Placental pericyte (primary cell): ENCODE measurements around the gene MAGEC3. TPM values are rescaled to one million over a fixed set of nuclear protein-coding genes. Genes with fewer than 3 reads are reported as not detected.

ENCODE experiments used
- total RNA-seq: library from RNA; depleted of rRNA; stranded (reverse); fragments of >200 nt; gene quantifications from 2 replicates; pipeline ENCODE4 v1.2.3, GENCODE V29; 2012

MAGEC3 gene, protein sequence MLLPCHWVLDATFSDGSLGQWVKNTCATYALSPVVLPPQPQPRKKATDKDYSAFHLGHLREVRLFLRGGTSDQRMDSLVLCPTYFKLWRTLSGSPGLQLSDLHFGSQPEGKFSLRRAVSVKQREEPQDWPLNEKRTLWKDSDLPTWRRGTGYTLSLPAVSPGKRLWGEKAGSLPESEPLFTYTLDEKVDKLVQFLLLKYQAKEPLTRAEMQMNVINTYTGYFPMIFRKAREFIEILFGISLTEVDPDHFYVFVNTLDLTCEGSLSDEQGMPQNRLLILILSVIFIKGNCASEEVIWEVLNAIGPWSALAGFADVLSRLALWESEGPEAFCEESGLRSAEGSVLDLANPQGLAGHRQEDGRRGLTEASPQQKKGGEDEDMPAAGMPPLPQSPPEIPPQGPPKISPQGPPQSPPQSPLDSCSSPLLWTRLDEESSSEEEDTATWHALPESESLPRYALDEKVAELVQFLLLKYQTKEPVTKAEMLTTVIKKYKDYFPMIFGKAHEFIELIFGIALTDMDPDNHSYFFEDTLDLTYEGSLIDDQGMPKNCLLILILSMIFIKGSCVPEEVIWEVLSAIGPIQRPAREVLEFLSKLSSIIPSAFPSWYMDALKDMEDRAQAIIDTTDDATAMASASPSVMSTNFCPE
- total RNA-seq = not detected in 2 replicates

DNA sequence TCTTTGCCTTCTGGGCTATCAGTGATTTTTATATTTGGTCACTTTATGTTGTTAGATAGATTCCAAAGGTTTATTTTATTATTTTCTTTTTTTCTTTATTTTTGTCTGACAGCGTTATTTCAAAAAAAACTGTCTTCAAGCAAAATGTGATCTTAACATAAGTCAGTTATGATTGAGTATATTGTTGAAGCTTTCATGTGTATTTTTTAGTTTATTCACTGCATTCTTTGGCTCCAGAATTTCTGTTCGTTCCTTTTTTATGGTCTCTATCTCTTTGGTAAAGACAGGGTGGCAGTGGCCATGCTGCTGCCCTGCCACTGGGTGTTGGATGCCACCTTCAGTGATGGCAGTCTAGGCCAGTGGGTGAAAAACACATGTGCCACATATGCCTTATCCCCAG, at the start of gene MAGEC3:
Gene MAGEC3 (plus strand): TSS at position 301 of the 400 bp plus-strand sequence. CDS start 0 bp downstream, at position 301.

DNA sequence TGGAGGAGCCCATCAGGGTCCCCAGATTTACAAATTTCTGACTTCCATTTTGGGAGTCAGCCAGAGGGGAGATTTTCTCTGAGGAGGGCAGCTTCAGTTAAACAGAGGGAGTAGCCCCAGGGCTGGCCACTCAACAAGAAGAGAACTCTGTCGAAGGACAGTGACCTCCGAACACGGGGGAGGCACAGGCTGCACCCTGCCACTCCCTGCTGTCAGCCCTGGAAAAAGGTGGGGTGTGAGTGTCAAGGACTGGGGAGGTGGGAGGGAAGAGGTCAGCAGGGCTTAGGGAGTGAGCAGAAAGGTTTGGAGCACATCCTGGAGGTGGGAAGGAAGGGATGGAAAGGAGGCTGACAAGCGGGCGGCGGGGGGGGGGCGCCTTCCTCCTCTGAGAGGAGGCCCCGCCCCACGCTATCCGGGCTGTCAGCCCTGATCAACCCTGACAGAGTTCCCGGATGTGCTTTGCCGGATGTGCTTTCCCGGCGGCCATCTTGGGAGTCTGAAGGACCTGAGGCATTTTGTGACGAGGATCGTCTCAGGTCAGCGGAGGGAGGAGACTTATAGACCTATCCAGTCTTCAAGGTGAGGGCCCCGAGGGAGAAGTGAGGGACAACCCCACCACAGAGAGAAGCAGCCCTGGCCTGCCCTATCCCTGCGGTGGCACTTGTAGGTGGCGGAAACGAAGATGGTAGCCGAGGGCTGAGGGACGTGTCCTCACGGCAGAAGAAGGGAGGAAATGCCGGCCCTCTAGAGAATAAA, 65.5 kb downstream of the MAGEC3 start, which contains the start of gene MAGEC1:
Gene MAGEC1 (plus strand): TSS at position 495 of the 756 bp plus-strand sequence. CDS start 1,179 bp downstream, outside the sequence.

Other genes with a start within 250 kb of the MAGEC3 start
- not detected in 2 replicates for gene SPANXA2, start 248.6 kb upstream of the MAGEC3 start, total RNA-seq
- gene SPANXD, start 139.6 kb upstream of the MAGEC3 start, total RNA-seq = not detected in 2 replicates
- gene MAGEC1, start 65.6 kb downstream of the MAGEC3 start, total RNA-seq = not detected in 2 replicates